ENCODE data around the gene ARHGEF7. TPM values are rescaled to one million over a fixed set of nuclear protein-coding genes. Genes with fewer than 3 reads are reported as not detected.

The ARHGEF7 gene
- total RNA-seq, 3 donors from 2014 or later, result 55.3 to 82.5 (median 62.6) TPM

DNA sequence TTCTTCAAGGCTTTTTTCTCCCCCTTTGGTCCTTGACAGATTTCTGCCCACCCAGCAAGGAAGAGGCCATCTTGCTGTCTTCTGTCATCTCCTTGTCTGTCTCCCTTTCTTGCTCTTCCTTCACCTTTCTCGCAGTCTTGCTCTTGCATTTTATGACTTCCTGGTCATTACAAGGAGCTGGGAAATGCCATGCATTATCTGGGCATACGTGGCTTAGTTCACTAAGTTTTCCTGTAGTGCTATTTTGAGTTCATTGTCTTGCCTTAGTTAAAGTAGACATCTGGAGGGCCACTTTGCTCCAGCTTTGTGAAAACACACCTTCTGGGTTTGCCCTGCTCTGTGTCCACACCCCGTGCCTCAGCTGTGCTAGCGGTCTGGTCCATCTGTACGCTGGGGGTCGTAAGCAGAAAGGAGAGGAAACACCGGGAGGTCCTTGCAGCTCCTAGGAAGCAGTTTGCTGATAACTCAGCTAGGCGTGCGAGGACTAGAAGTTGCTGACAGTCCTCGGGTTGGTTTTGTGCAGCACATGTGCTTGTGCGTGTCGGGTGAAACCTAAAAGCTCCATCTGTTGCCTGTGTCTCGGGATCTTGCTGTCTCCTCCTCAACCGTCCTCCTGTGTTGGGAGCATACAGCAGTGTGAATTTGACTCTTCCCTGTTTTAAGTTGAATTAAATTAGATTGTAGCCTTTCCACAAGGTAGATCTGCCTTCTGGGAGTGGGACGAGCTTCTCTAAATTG, 59.4 kb downstream of the ARHGEF7 start:
- H3K36me3 ChIP-seq (ENCODE audit: low read depth), result no peaks in the 10 kb centered on the region
- peaks cover 24% of the 10 kb centered on the region for H3K4me1 ChIP-seq (ENCODE audit: low read depth)
- no peaks in the 10 kb centered on the region for H3K9me3 ChIP-seq
- intact Hi-C loops (cut with DNase I, micrococcal nuclease), result no loop called here
- DNase-seq (no peak), ATAC-seq (peak; percentile 23)
- TF ChIP-seq CTCF (IDR thresholded peaks at IDR 0.05), result no peak
- H3K4me3 ChIP-seq, result no peak overlapping the region

GRCh38 chr13:111175372-111175771, 60.3 kb downstream of the ARHGEF7 start:
- no peak for ATAC-seq
- no peak for TF ChIP-seq CTCF (IDR thresholded peaks at IDR 0.05)
- no peaks in the 10 kb centered on the region for H3K9me3 ChIP-seq
- H3K4me1 ChIP-seq (ENCODE audit: low read depth), result peaks cover 26% of the 10 kb centered on the region
- H3K4me3 ChIP-seq, result no peak overlapping the region
- no peak for DNase-seq
- intact Hi-C loops (cut with DNase I, micrococcal nuclease), result no loop called here
- H3K36me3 ChIP-seq (ENCODE audit: low read depth), result no peaks in the 10 kb centered on the region

- H3K4me1 ChIP-seq (ENCODE audit: low read depth), result peaks cover 26% of the 10 kb centered on the region
- intact Hi-C loops (cut with DNase I, micrococcal nuclease), result no loop called here
- ATAC-seq, result no peak
Measured at GRCh38 chr13:111175935-111176334, 60.8 kb downstream of the ARHGEF7 start.

GRCh38 chr13:111176421-111176820, 61.3 kb downstream of the ARHGEF7 start:
- no peaks in the 10 kb centered on the region for H3K36me3 ChIP-seq (ENCODE audit: low read depth)
- H3K4me3 ChIP-seq, result no peak overlapping the region
- intact Hi-C loops (cut with DNase I, micrococcal nuclease), result no loop called here
- H3K4me1 ChIP-seq (ENCODE audit: low read depth), result peaks cover 26% of the 10 kb centered on the region
- TF ChIP-seq CTCF (IDR thresholded peaks at IDR 0.05), result no peak
- DNase-seq, result no peak
- no peak for ATAC-seq
- no peaks in the 10 kb centered on the region for H3K9me3 ChIP-seq

More at GRCh38 chr13:111175935-111176334, 60.8 kb downstream of the ARHGEF7 start:
- DNase-seq, result no peak
- no peak overlapping the region for H3K4me3 ChIP-seq
- no peak for TF ChIP-seq CTCF (IDR thresholded peaks at IDR 0.05)
- H3K9me3 ChIP-seq, result no peaks in the 10 kb centered on the region
- H3K36me3 ChIP-seq (ENCODE audit: low read depth), result no peaks in the 10 kb centered on the region

GRCh38 chr13:111177081-111177711, 62.1 kb downstream of the ARHGEF7 start:
- Histone ChIP-seq H3K4me3 (no peak overlapping the region), H3K9me3 (no peaks in the 10 kb centered on the region), H3K4me1 (ENCODE audit: low read depth) (peaks cover 26% of the 10 kb centered on the region), H3K36me3 (ENCODE audit: low read depth) (no peaks in the 10 kb centered on the region)
- intact Hi-C loops (cut with DNase I, micrococcal nuclease), result no loop called here
- DNase-seq (peak; percentile 42 to 66 (median 54)), ATAC-seq (peak; percentile 73)
- no peak for TF ChIP-seq CTCF (IDR thresholded peaks at IDR 0.05)

Data from mucosa of descending colon (tissue), 3 donors.